Measurements from ENCODE around the gene IFNL2.
"Not testable (repeated sequence)": the region's sequence is repeated elsewhere in the genome, so short reads cannot be mapped to it uniquely, and the experiment has no call there.

IFNL2 gene

DNA sequence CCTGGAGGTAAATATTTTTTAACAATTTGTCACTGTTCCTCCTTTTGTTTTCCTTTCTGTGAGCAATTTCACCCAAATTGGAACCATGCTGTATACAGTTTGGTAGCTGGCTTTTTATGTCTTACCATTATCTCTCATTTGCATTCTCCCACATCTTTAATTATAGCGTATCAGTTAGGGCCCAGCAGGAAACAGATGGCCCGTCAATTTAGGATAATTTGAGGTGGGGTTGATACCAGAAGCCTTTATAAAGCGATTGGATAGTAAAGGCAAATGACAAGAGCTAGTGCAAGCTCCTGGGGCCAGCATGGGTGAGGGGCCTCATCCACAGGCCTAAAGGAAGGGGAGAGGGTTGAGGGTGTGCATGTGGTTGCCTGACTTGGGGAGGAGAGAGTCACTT, 15.7 kb upstream of the IFNL2 start:
- no peak for DNase-seq (ENCODE audit: low read depth in 4 of 4, low spot score in 1 of 4)

DNA sequence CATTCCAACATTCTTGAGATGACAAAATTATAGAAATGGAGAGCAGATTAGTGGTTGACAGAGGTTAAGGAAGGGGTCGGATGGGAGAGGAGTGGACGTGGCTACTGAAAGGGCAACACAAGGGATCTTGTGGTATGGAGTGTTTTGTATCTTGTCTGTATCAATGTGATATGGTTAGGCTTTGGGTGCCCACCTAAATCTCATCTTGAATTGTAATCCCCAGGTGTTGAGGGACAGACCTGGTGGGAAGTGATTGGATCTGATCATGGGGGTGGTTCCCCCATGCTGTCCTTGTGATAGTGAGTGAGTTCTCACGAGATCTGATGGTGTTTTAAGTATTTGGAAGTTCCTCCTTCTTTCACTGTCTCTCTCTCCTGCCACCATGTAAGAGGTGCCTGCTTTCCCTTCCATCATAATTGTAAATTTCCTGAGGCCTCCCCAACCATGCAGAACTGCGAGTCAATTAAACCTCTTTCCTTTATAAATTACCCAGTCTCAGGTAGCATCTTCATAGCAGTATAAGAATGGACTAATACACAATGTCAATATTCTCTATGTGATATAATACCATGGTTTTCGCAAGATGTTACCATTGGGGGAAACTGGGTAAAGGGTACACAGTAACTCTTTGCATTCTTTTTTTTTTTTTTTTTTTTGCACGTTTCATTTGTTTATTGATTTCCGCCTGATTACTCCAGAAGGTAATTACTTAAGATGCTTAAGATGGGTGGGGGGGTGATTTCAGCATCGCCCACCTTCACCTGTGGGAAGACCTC, 14.6 kb upstream of the IFNL2 start:
- no peak for DNase-seq (ENCODE audit: low read depth in 4 of 4, low spot score in 1 of 4)

DNA sequence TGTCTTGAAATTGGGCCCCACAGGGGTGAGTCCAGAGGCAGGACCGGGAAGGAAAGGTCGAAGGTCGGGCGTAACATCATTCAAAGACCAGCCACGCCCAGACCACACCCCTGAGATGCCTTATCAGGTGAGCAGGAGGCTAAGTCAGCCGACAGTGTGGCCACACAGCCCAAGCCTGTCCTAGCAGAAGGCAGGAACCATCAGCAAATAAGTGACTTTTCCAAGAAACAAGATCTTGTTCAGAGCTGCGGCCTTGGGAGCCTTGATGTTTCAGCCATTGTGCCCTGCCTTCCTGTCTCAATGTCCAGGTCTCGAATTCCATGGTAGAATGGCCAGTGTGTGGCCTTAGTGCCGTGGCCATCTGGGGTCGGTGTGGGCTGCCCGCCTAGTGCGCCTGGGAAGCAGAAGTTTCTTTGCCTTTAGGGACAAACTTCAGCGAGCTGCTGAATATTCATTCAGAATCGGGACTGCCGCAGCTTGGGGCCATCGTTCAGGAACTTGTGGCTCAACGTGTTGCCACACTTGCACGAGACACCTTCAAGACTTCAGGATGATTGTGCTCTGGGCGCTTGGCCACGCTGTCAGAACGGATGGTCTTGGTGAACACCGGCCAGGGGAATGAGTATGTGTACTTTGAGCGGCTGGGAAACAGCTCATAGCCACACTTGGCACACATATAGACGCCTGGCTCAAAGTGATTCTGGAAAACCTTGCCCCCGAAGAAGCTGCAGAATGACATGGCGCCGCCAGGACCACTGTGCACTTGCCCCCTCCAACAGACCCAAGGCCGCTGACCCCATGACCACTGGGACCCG, 13.5 kb upstream of the IFNL2 start:
- no peak for DNase-seq (ENCODE audit: low read depth in 4 of 4, low spot score in 1 of 4)

DNA sequence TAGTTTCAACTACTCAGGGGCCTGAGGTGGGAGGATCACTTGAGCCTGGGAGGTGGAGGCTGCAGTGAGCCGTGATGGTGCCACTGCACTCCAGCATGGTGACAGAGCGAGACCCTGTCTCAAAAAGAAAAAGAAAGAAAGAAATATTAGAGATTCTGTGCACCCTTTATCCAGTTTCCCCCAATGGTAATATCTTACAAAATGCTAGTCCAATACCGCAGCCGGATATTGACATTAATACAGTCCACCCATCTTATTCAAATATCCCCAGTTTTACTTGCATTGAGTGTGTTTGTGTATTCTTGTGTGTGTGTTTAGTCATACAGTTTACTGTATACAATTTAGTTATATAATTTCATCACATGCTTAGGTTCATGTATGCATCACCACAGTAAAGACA, 11.0 kb upstream of the IFNL2 start:
- DNase-seq (ENCODE audit: low read depth in 4 of 4, low spot score in 1 of 4): no peak

DNA sequence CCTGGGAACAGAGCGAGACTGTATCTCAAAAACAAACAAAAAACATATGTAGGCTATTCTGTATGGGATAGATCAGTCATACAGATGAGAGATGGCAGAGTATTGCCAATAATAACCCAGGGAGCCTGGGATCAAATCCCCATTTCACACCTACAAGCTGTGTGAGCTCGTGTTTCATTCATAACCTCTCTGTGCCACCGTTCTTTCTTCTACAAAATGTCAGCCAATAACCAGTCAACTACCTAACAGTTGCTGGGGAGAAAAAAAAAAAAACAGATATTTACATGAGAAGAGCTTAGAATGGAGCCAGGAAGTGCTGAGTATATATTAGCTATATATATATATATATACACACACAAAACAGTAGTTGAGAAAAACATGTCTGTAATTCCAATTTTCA, 6.5 kb upstream of the IFNL2 start:
- no peak for DNase-seq (ENCODE audit: low read depth in 4 of 4, low spot score in 1 of 4)

DNA sequence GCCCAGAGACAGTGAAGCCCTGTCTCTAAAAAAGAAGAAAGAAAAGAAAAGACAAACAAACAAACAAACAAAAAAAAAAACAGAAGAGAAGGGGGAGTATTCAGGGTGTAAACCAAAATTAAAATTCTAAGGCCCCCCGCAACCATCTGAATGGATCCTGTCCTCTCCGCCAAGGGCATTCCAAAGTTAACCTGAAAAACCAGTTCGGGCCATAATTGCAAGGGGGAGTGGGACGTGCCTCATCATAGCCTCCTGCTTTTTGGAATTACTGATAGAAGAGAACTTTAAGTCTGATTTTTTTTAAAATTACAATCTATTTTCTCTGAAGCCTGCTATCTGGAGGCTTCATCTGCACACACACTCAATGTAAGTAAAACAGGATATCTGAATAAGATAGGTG, 5.7 kb upstream of the IFNL2 start:
- DNase-seq (ENCODE audit: low read depth in 4 of 4, low spot score in 1 of 4): no peak

DNA sequence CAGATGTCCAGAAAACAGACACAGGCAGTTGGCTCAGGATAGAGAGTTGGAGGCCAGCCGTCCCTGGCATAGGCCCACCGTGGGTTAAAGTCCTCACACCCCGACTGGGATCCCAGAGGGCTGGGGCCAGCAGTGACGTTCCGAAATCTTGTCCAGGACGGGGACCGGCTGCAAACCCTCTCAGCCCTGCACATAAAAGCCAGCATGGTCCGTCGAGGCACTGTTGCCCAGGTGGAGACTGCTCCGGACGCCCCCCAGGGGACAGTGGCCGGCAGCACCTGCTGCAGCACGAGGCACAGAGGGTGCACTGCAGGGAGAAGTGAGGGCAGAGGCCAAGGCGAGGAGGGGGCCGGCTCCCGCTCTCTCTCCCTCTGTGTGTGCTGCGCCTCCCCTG, 4.3 kb upstream of the IFNL2 start:
- DNase-seq (ENCODE audit: low read depth in 4 of 4, low spot score in 1 of 4): no peak

DNA sequence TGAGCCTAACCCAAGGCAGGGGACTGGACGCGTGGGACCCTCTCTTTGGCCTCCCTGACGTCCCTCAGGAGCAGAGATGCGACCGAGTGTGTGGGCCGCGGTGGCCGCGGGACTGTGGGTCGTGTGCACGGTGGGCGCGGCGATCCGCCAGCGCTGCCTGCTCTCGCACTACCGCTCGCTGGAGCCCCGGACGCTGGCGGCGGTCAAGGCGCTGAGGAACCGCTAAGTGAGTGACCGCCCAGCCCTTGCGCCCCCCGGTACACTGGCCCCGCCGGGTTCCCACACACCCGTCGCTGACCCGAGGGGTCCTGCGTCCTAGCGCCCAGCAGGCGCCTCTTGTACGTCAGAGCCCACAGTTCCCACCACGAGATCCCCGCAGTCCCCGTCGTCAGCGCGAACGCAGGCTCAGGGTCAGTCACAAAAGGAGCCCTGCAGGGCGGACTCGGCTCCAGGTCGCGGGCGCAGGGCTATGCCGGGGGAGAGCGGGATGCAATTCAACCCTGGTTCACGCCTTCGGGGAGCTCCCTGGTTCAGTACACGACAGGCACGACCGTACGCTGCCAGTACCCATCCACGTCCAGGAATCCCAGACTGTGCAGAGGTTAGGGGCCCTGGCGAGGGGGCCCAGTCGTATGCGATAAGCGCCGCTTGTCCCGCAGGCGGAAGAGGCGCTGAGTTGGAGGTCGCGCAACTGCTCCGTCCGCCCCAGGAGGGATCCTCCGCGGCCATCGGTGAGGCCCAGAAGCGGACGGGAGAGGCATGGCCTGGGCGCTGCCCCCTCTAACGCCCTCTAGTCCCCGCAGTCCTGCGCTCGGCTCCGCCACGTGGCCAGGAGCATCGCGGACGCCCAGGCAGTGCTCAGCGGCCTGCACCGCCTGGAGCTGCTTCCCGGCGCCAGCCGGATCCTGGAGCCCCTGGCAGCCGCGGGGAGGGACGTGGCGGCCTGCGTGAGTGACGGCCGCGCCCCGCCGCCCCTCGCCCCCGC, 3.6 kb upstream of the IFNL2 start:
- no peak for DNase-seq (ENCODE audit: low read depth in 4 of 4, low spot score in 1 of 4)

DNA sequence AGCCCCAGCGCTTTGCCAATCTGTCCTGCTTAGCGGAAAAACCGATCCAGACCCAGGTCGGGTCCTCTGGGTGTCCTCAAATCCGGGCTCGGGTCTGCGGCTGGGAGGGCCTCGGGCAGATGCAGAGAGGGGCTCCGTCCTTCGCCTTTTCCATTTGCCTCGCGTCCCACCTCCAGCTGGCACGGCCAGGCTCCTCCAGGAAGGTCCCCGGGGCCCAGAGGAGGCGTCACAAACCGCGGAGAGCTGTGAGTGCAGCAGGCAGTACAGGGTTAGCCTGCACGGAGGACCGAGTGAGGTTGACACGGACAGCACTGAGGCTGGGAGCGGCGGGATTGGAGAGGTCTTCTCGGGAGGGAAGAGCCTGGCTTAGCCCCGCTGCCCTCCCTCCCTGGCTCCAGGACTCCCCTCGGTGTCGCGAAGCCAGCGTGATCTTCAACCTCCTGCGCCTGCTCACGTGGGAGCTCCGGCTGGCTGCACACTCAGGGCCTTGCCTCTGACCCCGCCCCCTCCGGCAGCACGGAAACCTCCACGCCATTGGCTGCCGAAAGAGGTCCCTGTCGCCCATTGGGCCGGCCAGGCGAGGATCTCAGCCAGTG, 2.8 kb upstream of the IFNL2 start:
- no peak for DNase-seq (ENCODE audit: low read depth in 4 of 4, low spot score in 1 of 4)

DNA sequence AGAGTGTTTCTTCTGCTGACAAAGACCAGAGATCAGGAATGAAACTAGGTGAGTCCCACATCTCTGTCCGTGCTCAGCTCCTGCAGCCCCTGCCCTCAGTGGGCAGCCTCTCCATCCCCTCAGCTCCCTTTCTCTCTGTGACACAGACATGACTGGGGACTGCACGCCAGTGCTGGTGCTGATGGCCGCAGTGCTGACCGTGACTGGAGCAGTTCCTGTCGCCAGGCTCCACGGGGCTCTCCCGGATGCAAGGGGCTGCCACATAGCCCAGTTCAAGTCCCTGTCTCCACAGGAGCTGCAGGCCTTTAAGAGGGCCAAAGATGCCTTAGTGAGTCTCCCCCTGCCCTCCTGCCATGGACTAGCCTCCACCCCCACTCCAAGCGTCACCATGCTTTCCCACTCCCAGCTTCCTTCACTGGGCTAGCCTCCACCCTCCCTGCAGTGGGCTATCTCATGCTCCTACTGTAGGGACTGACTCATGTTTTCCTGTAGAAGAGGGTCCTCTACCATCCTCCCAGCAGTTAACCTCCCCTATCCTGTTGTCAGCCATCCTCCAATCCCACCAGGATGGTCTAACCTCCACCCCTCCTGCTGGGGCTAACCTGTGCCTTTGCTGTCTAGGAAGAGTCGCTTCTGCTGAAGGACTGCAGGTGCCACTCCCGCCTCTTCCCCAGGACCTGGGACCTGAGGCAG, 481 bp downstream of the IFNL2 start:
- not testable (repeated sequence) for DNase-seq (ENCODE audit: low read depth in 4 of 4, low spot score in 1 of 4)

DNA sequence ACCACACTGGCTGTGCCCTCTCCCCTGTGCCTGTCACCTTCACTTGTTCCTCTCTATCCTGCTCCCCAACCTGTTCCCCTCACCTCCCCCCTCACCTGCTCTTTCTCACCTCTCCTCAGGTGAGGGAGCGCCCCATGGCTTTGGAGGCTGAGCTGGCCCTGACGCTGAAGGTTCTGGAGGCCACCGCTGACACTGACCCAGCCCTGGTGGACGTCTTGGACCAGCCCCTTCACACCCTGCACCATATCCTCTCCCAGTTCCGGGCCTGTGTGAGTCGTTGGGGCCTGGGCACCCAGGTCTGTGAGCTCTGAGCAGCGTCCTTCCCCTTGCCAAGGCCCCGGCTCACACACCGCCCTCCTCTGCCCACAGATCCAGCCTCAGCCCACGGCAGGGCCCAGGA, 1.2 kb downstream of the IFNL2 start:
- DNase-seq (ENCODE audit: low read depth in 4 of 4, low spot score in 1 of 4): not testable (repeated sequence)

DNA sequence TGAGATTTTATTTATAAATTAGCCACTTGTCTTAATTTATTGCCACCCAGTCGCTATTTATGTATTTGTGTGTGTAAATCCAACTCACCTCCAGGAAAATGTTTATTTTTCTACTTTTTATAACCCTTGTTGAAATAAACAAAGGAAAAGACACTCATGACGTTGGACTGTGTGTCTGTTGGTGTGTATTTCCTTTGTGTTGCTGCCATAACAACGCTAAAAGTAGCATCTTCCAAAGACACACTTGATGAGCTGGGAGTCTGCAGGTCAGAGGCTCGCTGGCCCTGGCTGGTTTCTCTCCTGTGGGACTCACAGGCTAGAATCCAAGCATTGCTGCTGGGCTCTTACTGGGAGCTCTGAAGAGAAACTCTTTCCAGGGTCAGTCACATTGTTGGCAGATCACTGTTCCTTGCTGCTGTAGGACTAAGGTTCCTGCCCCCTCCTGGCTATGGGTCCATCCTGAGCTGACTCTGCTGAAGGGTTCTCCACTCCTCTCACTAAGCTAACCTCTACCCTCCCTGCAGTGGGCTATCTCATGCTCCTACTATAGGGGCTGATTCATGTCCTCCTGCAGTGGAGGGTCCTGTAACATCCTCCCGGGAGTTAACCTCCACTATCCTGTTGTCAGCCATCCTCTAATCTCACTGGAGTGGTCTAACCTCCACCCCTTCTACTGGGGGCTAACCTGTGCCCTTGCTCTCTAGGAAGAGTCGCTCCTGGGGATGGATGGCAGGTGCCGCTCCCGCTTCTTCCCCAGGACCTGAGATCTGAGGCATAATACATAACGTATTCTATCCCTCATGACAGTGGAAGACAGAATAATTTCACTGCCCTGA, 2.1 kb downstream of the IFNL2 start:
- DNase-seq (ENCODE audit: low read depth in 4 of 4, low spot score in 1 of 4): no peak

DNA sequence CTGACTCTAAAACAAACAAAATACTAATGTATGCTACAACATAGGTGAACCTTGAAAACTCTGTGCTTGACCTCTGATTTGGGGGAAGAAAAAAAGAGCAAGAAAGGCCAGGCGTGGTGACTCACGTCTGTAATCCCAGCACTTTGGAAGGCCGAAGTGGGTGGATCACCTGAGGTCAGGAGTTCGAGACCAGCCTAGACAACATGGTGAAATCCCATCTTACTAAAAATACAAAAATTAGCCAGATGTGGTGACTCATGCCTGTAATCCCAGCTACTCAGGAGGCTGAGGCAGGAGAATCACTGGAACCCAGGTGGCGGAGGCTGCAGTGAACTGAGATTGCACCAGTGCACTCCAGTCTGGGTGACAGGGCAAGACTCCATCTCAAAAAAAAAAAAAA, 5.7 kb downstream of the IFNL2 start:
- DNase-seq (ENCODE audit: low read depth in 4 of 4, low spot score in 1 of 4): not testable (repeated sequence)

DNA sequence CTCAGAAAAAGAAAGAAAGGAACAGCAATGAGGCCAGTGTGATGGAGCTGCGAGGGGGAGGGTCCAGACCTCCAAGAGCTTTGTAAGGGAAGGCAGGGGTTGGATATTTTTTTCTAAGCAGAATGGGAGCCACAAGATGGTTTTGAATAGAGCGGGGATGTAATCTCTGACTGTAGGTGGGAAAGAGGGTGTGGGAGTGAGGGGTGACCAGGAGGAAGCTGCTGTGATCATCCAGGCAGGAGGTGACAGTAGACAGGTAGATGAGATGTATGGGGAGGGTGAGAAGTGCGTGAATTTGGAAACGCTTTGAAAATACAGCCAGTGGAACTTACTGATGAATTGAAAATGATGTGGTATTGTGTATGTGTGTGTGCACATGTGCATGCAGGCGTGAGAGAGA, 7.4 kb downstream of the IFNL2 start:
- DNase-seq (ENCODE audit: low read depth in 4 of 4, low spot score in 1 of 4): no peak

DNA sequence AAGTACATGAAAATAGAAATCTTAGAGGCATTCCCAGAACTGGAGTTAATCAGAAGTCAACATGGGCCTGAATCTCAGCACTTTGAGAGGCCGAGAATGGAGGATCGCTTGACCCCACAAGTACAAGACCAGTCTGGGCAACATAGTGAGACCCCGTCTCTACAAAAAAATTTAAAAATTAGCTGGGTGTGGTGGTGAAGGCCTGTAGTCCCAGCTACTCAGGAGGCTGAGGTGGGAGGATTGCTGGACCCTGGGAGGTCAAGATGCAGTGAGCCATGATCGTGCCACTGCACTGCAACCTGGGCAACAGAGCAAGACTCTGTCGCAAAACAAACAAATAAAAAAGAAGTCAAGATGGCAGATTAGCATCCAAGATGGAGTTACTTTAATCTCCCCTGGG, 8.5 kb downstream of the IFNL2 start:
- no peak for DNase-seq (ENCODE audit: low read depth in 4 of 4, low spot score in 1 of 4)

DNA sequence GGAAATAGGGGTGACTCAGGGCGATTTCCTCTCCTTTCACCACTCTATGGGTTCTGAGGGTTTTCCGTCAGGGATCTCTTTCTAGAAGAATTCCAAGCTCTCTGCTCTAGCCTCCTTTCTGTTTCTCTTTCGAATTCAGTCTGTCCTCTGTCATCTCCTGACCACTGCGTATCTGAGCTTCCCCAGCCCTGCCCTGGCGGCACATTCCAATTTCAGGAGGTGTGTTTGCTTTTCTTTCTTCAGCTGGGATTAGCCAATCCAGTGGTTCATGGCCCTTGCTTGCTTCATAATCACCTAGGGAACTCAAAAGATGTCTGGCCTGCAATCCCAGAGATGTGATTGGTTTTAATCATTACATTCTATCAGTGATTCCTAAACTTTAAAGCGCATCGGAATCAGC, 9.4 kb downstream of the IFNL2 start:
- no peak for DNase-seq (ENCODE audit: low read depth in 4 of 4, low spot score in 1 of 4)

DNA sequence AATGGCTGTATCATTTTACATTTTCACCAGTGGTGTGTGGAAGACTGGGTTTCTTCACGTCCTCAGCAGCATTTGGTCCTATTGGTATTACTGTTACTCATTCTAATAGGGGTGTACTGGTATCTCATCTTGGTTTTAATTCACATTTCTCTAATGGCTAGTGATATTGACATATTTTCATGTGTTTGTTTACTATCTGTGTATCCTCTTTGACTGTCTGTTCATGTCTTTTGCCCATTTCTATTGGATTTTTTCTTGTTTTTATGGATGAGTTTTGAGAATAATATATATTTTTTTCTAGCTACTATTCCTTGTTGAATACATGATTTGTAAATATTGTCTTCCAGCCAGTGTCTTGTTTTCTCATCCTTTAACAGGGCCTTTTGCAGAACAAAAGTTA, 13.8 kb downstream of the IFNL2 start:
- DNase-seq (ENCODE audit: low read depth in 4 of 4, low spot score in 1 of 4): no peak

DNA sequence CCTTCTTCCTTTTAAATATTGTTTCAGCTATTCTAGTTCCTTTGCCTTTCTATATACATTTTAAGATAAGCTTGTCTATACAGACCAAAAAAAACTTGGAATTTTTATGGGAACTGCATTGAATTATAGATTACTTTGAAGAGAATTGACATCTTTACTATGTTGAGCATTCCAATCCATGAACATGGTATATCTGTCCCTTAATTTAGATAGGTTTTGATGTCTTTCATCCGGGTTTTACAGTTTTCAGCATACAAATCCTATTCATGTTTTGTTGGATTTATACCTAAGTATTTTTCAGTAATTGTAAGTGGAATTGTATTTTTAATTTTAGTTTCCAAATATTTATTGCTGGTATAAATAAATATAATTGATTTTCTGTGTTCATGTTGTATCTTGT, 15.8 kb downstream of the IFNL2 start:
- no peak for DNase-seq (ENCODE audit: low read depth in 4 of 4, low spot score in 1 of 4)

DNA sequence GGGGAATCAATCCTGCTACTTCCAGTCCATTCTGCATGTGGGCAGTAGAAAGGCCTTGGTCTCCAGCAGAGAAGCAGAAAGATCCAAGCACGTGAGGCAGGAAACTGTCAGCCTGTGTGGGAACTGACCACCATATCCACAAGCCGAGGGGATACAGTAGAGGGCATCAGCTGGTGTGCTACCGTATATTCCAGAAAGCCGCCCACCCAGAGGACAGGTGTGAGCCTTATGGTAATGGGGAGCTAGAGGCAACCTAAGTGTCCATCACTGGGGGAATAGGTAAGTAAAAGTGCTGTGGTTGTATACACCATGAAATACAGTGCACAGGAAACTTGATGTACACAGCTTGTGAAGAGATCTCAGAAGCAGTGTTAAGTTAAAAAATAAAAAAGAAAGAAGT, 25.2 kb downstream of the IFNL2 start:
- DNase-seq (ENCODE audit: low read depth in 4 of 4, low spot score in 1 of 4): no peak
